Fibroblast of mammary gland (primary cell): ENCODE data around the gene MAZ.
"Not testable (repeated sequence)": the region's sequence is repeated elsewhere in the genome, so short reads cannot be mapped to it uniquely, and the experiment has no call there.

Experiments
- DNase-seq: peaks from one replicate; pipeline ENCODE4 v3.0.0-alpha.2; 2010; ENCODE audit warnings: low read depth
- H3K4me3 ChIP-seq: 2 replicates; pipeline ENCODE4 v1.5.1; 2011; ENCODE audit warnings: low read depth, mild to moderate bottlenecking, low read length, moderate library complexity; ENCODE audit not compliant: control insufficient read depth
- CTCF ChIP-seq: conservative IDR thresholded peaks from 2 replicates; pipeline ENCODE4 v1.5.1; 2011; ENCODE audit warnings: low read depth, low read length, inconsistent platforms; ENCODE audit not compliant: control insufficient read depth, insufficient read depth

The MAZ gene

GRCh38 chr16:29789775-29790182 lies 16.6 kb upstream of the MAZ start:
- DNase-seq, result no peak
- H3K4me3 ChIP-seq, result peak overlapping the region; percentile 73
- no peak for TF ChIP-seq CTCF

GRCh38 chr16:29790183-29790948 lies 16.0 kb upstream of the MAZ start, which contains the start of gene KIF22:
KIF22 (plus strand) TSS chr16:29790751; CDS start chr16:29790760, 9 bp downstream.
- peak; percentile 98 for DNase-seq
- TF ChIP-seq CTCF, result peak; percentile 49

GRCh38 chr16:29790949-29791844 lies 15.1 kb upstream of the MAZ start:
- TF ChIP-seq CTCF, result no peak
- peak overlapping the region; percentile 94 for H3K4me3 ChIP-seq
- DNase-seq, result no peak

More at GRCh38 chr16:29790183-29790948, 16.0 kb upstream of the MAZ start, which contains the start of gene KIF22:
- H3K4me3 ChIP-seq, result peak within 1 kb of the TSS; percentile 94

DNA sequence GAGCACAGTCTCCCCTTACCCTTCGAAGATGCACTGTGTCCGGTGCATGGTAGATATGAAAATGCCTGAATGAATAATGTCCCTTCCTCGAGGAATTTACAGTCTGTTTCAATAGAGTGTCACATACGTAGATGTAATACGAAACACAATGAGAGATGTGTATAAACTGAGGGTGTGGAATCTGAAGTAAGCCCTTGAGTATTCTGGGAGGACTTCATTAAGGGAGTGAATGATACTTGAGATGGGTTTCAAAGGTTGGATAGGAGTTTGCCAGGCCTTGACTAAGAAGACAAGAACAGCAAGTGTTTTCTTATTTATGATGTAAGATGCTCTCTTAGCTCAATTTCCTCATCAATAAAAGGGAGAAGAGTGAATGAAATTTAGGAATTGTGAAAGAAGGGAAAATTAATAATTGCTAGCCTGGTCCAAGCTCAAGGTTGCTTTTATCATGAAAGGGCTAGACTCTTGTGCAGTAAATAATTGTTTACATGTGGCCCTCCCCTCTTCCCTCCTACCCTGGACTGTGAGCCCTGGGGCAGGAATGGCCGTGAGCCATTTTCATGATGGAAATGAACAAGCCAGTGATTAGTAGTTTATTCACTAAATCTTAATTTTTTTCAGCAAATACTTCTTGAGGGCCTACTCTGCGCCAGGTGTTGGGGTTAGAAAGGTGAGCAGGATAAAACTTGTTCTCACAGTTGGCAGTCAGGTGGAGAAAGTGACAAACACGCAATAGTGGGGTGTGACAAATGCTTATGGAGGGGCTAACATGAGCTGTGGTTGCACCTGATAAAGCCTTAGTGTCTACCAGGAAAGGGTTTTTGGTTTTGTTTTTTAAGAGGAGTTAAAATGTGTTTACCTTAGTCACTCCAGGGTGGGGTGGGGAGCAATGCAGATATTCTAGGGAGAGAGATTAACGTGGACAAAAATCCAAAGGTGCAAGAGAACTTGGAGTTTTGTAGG lies 14.2 kb upstream of the MAZ start:
- H3K4me3 ChIP-seq, result peak overlapping the region; percentile 94
- TF ChIP-seq CTCF, result no peak
- no peak for DNase-seq

GRCh38 chr16:29793153-29793552 lies 13.2 kb upstream of the MAZ start:
- not testable (repeated sequence) for H3K4me3 ChIP-seq, DNase-seq

- TF ChIP-seq CTCF, result no peak
- DNase-seq, result no peak
- no peak overlapping the region for H3K4me3 ChIP-seq
Measured at GRCh38 chr16:29794231-29794710, 12.1 kb upstream of the MAZ start.
